ENCODE data around the gene MMUT.

- TF ChIP-seq POLR2A (IDR thresholded peaks at IDR 0.05) (no peak), CTCF (IDR thresholded peaks at IDR 0.05) (no peak)
These were observed 27.6 kb upstream of the MMUT start for GRCh38 chr6:49490633-49491032.

Measured in lower leg skin (tissue), 3 donors.